ENCODE measurements around the gene RORB.
A peak's percentile ranks its signal among the peaks of the same experiment; 100 is the strongest.

RORB gene

DNA sequence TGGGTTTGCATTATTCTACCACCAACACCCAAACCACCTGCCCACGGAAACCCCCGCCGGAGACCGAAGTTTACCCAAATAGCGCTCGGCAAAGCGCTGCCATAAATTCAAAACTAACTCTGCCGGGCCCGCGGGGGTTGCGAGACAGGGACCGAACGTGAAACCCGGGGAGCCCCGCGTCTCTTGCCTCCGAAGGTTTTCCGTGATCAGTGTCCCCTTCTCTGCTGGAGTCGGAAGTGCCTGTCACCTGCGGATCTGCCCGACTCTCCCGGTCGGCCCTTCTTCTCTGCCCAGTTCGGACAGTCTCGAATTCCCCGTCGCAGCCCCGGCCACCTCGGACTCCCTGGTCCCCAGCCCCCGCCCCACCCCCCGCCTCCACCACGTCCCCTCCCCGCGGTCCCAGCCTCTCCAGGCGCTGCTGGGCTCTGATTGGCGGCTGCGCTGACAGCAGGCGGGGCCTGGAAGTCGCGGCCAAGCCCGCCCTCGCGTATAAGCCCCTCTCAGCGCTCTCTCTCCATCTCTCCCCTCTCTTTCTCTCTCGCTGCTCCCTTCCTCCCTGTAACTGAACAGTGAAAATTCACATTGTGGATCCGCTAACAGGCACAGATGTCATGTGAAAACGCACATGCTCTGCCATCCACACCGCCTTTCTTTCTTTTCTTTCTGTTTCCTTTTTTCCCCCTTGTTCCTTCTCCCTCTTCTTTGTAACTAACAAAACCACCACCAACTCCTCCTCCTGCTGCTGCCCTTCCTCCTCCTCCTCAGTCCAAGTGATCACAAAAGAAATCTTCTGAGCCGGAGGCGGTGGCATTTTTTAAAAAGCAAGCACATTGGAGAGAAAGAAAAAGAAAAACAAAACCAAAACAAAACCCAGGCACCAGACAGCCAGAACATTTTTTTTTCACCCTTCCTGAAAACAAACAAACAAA is at the start of gene RORB:
Gene RORB (plus strand): TSS at position 517 of the 929 bp plus-strand sequence. CDS start 642 bp downstream, outside the sequence.
- DNase-seq (ENCODE audit: low spot score): peak; percentile 15

DNA sequence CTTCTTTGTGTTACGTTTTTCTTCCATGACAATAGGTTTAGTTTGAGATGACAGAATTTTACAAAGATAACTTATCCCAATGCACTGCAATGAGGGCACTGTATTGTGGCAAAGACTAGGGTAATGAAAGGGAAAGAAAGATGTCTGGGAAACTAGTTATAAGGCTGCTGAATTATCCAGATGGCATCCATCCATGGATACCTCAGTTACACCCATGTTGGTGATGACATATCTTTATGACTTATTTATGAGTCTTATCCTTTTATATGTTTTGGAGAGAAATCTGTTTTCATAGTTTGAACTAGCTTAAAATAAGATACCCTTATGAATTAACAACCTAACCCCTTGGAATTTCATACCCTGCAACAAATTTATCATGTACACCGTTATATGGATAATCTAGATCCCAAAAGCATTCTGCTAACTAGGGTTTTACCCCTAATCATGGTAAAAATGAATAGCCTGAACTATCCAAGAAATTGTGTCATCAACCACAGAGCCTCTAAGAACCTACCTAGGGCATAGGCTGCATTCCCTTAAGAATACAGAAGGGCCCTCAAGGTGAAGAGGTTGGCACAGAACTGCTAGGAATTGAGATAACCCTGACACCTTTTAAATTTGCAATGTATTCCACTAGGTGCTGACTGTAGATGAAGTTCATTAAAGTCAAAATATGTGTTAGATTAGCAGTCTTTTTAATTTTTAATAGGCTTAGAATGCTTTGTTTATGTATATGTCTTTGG is 49.5 kb upstream of the RORB start:
- DNase-seq (ENCODE audit: low spot score): no peak

DNA sequence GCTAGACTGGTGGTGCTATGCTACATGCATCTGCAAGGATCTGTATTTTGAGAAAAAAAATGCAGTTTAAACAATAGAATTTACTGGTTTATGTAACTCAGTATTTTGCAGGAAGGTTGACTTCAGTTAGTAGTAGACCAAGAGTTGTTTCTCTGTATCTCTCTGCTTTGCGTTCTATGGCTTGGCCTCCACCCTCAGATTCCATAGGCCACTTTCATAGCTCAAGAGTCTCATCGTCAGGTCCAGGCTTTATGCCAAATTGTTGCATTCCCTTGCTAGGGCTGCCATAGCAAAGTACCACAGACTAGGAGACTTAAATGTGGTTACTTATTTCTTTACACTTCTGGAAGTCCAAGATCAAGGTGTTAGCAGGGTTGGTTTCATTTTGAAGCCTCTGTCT is 48.1 kb upstream of the RORB start:
- no peak for DNase-seq (ENCODE audit: low spot score)

DNA sequence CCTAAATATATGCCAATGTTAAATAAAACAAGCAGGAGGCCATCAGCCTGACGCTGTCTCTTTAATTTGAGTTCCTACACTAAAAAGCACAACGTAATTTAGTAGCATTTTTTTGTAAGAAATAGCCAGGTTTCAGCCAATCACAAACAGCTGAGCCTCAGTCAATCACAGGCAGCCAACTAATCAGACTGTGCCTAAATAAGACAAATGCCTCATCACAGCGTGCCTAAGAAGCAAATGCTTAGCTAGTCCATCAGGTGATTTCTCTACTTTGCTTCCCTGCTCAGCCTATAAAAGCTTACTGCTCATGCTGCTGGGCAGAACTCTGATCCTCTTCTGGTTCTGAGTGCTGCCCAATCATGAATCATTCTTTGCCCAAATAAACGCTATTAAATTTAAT is 38.3 kb upstream of the RORB start:
- no peak for DNase-seq (ENCODE audit: low spot score)

DNA sequence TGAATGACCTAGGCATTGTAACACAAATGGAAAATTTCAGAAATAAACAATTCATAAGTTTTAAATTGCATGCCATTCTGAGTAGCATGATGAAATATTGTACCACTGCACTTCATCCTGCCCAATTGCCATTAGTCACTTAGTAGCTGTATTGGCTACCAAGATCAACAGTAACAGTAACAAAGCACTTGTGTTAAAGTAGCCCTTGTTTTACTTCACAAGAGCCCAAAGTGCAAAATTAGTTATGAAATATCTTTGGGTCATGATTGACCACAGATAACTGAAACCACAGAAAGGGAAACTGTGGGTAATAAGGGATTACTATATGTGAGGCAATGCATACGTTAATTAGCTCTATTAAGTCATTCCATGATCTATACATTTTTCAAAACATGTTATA is 33.3 kb upstream of the RORB start:
- DNase-seq (ENCODE audit: low spot score): no peak

DNA sequence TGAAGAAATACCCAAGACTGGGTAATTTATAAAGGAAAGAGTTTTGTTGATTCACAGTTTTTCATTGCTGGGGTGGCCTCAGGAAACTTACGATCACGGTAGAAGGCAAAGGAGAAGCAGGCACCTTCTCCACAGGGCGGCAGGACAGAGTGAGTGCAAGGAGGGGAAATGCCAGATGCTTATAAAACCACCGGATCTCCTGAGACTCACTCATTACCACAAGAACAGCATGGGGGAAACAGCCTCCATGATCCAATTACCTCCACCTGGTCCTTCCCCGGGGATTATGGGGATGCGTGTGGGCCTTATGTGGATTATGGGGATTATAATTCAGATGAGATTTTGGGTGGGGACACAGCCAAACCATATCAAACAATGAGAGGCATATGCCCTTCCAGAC is 18.5 kb upstream of the RORB start:
- no peak for DNase-seq (ENCODE audit: low spot score)

DNA sequence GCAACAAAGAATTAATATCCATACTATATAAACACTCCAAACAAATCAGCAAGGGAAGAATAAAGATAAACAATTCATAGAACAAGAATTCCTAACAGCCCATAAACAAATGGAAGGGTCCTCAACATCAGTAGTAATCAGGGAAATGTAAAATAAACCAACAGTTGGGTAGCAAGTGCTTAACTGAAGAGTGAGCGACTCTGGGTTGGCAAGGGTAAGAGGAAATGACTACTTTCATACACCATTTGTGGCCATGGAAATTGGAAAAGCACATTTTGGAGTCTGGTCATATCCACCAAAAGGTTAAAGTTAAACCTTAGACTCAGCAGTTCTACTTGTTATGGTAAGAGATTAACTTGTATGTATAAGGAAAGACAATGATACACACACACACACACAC is 17.4 kb upstream of the RORB start:
- DNase-seq (ENCODE audit: low spot score): no peak

DNA sequence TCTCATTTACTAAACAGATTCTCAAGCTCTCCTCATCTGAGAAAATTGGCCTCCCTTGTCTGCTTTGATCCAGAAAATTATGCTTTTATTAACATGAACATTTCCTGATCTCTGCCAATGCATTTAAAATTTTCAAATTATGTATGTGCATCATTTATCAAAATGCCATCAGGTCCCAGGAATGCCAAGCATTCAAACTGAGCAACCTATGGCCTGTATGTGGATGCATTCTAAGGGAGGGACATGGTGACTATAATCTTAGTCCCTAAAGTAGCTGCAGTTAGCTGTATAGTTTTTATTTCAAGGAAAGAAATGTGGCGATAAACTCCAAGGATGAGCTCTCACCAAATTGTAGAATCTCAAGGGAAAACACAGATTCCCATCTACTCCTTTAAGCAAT is 9.7 kb upstream of the RORB start:
- DNase-seq (ENCODE audit: low spot score): no peak

DNA sequence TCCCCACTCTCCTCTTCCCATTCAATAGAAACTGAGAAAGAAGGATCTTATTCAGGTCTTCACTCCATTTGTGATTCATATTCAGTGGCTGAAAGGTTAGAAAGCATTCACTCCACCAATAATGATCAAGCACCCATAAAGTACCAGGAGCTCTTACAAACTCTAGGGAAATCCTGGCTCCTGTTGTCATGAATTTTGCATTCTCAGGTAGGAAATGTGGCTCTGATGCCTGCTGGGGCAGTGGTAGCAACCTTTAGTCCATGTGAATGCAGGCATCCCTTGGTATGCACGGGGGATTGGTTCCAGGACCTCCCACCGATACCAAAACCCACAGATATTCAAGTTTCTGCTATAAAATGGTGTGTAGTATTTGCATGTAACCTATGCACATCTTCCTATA is 3.6 kb upstream of the RORB start:
- DNase-seq (ENCODE audit: low spot score): no peak

DNA sequence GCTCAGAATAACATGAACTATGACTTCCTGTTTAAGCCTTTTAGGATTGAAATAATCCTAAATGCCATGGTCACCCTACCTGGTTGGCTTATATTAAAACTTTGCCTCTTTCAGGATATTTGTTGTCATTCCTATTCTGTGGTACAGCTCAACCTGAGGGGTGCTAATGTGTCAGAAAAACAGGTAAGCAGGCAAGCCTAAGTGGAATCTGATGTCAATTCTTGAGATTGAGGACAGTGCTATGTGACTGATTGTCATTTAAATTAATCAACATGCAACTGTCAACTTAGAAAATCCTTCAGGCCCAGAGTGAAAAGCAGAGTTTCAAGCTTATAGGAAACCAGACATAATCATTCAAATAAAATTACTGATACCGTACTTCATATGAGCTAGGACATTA is 2.6 kb upstream of the RORB start:
- DNase-seq (ENCODE audit: low spot score): no peak

DNA sequence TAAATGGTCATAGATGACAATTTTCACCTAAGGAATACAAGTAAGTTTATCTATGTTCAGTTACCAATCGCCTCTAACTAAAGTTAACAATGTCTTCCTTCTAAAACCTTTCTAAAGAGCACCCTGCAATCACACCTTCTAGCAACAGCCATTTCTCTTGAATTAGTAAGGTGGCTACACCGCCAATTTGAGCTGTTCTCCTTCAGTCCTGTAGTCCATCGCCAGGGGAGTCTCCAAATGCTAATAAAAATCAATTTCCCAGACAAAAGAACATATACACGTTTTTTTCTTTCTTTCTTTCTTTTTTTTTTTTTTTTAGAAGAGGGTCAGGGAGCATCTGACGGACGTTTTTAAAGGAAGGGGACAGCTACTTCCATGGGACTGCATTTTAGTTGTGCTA is 729 bp upstream of the RORB start:
- no peak for DNase-seq (ENCODE audit: low spot score)

DNA sequence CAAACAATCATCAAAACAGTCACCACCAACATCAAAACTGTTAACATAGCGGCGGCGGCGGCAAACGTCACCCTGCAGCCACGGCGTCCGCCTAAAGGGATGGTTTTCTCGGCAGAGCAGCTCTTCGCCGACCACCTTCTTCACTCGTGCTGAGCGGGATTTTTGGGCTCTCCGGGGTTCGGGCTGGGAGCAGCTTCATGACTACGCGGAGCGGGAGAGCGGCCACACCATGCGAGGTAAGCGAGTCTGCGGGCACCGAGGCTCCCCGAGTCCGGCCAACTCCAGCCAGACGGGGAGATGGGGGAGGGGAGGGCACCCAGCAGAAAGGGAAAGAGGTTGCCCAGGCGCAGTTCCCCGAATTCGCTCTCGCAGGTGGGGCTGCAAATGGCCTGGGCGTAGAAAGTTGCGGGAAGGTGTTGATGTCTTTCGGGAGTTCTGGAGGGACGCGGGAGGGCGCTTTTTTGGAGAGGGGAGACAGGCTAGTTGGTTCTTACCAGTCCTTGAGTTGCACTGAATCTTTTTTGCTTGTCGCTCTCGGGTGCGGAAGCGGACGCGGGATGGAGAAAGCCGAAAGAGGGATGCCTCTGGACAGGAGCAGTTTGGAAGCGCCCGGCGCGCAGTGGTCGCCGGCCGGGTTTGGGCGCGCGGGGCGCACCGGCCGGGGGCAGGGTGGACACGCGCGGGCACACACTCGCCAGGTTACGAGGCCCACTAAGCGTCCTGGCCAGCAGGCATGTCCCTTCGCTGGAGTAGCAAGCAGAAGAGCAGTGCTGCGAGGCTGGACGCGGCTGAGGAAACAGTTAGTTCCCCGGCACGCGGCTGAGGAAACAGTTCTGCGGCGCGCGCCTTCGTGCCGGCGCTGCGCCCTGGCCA is 849 bp downstream of the RORB start:
- no peak for DNase-seq (ENCODE audit: low spot score)

DNA sequence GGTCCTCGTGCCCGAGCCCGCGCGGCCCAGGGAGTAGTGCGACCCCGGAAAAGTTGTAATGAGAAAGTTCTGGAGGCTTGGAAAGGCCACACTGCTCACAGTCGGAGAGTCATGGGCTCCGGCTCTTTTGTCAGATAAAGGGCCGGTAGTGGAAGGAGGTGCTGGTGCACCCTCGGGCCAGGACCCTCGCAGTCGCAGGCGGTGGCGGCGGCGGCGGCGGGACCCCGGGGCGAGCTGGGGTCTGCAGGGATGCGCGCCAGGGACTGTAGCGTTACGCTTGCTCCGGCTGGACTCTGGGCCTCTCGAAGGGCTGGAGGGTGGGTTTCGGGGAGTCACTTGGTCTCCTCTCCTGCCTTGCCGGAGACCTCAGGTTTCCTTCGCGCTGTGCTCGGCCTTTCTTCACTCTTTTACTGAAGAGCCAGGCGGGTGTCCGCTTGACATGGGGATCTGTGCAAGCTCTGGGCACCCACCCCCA is 1.5 kb downstream of the RORB start:
- DNase-seq (ENCODE audit: low spot score): no peak

DNA sequence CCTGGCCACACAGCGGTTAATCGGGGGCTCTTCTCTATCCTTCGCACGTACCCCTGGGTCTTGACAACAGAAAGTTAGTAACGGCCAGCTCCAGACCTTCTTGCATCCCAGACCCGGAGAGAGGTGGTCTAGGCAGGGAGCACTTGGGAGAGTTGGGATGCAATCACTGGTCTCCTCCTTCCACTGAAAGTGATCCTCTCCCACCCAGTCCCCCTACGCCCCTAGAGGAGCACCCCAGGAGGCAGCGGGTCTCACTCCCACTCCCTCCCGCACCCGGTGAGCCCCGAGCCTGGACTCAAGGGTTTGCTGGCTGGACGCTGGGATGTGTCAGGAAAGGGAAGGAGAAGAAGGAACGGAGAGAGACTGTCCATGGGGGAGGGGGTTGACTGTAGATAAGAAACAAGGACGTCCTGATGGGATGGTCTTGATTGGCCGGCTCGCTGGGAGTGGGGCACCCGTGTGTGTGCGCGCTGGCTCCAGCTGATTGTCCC is 2.0 kb downstream of the RORB start:
- no peak for DNase-seq (ENCODE audit: low spot score)

DNA sequence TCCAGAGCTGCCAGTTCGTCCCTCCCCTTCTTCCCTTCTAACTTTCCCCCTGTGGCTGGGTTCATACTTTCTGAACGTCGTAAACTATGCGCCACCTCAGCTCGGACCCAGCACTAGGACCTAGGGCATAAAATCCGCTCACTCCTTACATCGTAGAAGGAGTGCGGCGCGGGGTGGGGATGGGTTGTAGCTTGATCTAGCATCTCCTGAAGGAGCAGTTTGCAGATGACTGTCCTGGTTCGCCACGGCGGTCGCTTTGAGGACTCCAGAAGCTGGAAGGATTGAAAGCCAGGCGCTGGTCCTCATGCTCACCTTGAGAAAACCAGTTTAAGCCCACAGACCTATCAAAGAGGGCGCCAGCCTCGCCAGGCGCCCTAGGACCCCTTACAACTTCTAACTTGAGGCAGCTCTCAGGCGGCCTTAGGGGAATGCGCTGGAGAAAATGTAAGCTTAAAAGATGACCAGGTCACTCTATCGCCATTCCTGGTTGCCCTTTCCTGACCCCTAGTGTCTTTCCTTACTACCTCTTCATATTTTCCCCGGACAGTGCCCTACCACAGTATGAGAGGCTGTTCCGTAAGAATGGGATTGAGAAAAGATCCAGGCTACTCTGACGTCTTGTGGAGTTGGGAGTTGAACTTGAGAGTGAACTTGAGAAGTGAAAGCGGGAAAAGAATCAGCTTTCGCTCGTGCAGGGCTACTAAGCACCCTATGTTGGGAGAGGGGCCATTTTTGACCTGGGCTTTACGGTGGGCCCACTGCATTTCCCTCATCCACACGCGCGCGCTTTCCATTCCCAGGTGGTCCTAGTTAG is 2.8 kb downstream of the RORB start:
- no peak for DNase-seq (ENCODE audit: low spot score)

DNA sequence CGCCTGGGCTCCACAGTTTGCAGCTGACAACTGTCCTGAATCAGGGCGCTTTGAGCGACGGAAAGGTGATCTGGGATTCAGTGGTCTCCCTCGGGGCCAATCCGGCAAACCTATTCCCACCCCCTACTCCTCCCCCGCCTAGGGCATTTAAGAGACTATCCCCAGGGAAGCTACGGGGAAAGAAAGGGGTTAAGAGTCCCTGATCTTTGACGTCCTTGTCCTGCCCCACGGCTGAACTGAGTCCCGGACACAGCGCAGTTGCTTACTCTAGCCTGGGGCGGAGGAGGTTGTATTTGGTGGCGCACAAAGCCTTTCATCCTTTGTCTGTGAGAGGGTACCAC is 3.4 kb downstream of the RORB start:
- no peak for DNase-seq (ENCODE audit: low spot score)

DNA sequence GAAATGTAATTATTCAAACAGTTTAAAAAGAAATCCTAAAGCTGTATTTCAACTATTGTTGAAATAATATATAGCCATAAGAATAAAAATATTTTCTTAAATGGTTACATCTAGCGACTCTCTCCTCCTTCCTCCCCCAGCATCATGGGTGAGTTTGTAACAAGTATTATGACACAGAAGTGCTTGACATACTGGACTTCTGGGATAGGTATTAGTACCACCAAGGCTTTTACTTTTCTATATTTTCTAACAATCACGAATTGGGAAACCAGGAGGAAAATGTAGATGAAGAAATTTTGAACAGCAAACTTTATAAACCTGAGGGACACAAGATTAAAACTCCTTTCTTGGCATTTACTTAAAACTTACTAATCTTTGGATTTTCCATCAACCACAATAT is 4.4 kb downstream of the RORB start:
- DNase-seq (ENCODE audit: low spot score): no peak

DNA sequence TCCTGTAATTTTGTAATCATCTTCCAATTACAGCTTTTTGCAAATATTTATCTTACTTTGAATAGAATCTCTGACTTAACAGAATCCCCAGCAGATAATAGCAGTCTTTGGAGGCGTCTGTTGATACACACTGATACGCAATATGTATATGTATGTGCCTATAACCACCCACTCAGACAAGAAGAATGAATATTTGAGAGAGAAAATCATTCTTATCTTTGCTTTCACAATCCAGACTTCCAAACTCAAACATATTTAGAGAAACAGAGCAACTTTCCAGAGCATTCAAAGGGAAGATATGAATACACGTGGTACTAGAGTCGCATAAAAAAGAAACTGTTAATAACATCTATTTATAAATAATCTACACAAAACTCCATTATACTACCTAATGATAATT is 6.1 kb downstream of the RORB start:
- no peak for DNase-seq (ENCODE audit: low spot score)

DNA sequence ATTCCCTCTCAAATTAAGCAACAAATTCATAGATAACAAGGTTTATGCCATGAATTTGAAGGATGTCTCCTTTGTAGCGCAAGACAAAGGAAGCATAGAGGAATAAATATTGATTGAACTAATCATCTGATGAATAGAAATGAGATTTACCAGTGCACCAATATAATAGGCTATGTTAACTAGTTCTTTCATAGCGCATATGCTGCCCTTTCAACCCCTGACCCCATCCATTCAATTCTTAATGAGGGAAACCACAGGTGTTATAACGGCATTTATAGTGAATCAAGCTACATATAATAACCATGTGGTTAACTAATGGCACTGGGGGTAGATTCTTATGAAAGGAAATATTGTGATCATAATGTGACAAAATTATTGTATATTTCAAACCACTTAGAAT is 6.5 kb downstream of the RORB start:
- no peak for DNase-seq (ENCODE audit: low spot score)

DNA sequence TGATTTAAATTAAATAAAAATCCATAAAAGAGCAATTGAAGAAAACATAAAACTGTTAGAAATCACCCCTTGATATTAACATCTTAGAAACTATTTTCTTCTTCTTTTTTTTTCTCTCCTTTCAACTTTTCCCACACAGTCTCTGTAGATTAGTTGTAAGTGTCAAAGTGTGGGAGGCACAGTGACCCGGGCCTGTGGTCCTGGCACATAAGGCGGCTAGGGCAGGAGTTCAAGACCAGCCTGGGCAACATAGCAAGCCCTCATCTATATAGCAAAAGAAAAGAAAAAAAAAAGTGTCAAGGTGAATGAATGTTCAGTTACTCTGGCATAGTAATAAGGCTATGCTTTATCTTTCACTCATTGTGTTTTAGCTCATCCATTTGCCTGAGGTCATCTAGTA is 14.2 kb downstream of the RORB start:
- DNase-seq (ENCODE audit: low spot score): no peak

DNA sequence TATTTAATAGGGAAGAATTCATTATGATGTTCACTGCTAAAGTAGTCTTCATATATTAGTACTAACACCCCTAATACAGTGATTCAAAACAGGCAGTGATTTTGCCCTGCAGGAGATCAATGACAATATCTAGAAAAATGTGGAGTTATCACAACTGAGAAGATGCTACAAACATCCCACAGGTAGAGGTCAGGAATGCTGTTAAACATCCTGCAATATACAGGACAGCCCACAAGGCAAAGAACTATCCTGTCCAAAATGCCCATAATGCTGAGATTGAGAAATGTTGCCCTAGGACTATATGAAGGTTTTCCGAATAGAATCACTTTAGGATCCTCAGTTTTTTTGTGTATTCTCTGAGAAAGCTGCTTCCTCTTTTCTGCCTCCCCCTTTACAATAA is 15.3 kb downstream of the RORB start:
- no peak for DNase-seq (ENCODE audit: low spot score)
